NCI-H82 treated with DMSO at 0.1 percent for 48 hours (cell line): ENCODE data around the gene TSGA10IP.
A peak's percentile ranks its signal among the peaks of the same experiment; 100 is the strongest.

Experiments used
- DNase-seq: peaks from one replicate; lab custom pipeline; 2025; ENCODE audit not compliant: unreplicated experiment; lab: John Stamatoyannopoulos, UW

TSGA10IP gene

GRCh38 chr11:65973439-65974110 lies 28.3 kb downstream of the TSGA10IP start:
- DNase-seq, result no peak

GRCh38 chr11:65975771-65976170 lies 30.5 kb downstream of the TSGA10IP start:
- DNase-seq, result no peak

- DNase-seq, result no peak
Measured at GRCh38 chr11:65976216-65977176, 31.2 kb downstream of the TSGA10IP start.

GRCh38 chr11:65977621-65978390 lies 32.5 kb downstream of the TSGA10IP start:
- no peak for DNase-seq

GRCh38 chr11:65978391-65979238 lies 33.3 kb downstream of the TSGA10IP start:
- DNase-seq, result no peak

- no peak for DNase-seq
Measured at GRCh38 chr11:65979261-65979759, 34.0 kb downstream of the TSGA10IP start.

- no peak for DNase-seq
Measured at GRCh38 chr11:65981101-65981740, 35.9 kb downstream of the TSGA10IP start.

- DNase-seq, result no peak
Measured at GRCh38 chr11:65981972-65982823, 36.9 kb downstream of the TSGA10IP start.

- no peak for DNase-seq
Measured at GRCh38 chr11:65982824-65983588, 37.7 kb downstream of the TSGA10IP start.

GRCh38 chr11:65983589-65983987 lies 38.3 kb downstream of the TSGA10IP start:
- DNase-seq, result no peak

GRCh38 chr11:65987336-65987735 lies 42.1 kb downstream of the TSGA10IP start:
- no peak for DNase-seq

GRCh38 chr11:65988791-65989592 lies 43.7 kb downstream of the TSGA10IP start:
- DNase-seq, result peak; percentile 78

- no peak for DNase-seq
Measured at GRCh38 chr11:65992056-65992455, 46.8 kb downstream of the TSGA10IP start.

GRCh38 chr11:65997286-65997685 lies 52.0 kb downstream of the TSGA10IP start:
- DNase-seq, result no peak

GRCh38 chr11:66001942-66002647 lies 56.8 kb downstream of the TSGA10IP start, which contains the start of the genes BANF1 and EIF1AD:
TSS of gene BANF1 (plus strand) at chr11:66002503. CDS start at chr11:66003251, 748 bp downstream.
TSS of gene EIF1AD (minus strand) at chr11:66002157. CDS start at chr11:66000389, 1,768 bp downstream.
- peak; percentile 88 for DNase-seq

- no peak for DNase-seq
Measured at GRCh38 chr11:66002648-66003225, 57.5 kb downstream of the TSGA10IP start.
